C4-2B (cell line): ENCODE results near the gene INPP4A.

Experiments
- CTCF ChIP-seq: fragments of 450-650 bp; conservative IDR thresholded peaks from 2 replicates; pipeline ENCODE4 v1.5.1; 2017; ENCODE audit warnings: mild to moderate bottlenecking
- ZFX ChIP-seq: fragments of 450-650 bp; IDR thresholded peaks from 2 replicates; pipeline ENCODE4 v1.6.1; 2017

DNA sequence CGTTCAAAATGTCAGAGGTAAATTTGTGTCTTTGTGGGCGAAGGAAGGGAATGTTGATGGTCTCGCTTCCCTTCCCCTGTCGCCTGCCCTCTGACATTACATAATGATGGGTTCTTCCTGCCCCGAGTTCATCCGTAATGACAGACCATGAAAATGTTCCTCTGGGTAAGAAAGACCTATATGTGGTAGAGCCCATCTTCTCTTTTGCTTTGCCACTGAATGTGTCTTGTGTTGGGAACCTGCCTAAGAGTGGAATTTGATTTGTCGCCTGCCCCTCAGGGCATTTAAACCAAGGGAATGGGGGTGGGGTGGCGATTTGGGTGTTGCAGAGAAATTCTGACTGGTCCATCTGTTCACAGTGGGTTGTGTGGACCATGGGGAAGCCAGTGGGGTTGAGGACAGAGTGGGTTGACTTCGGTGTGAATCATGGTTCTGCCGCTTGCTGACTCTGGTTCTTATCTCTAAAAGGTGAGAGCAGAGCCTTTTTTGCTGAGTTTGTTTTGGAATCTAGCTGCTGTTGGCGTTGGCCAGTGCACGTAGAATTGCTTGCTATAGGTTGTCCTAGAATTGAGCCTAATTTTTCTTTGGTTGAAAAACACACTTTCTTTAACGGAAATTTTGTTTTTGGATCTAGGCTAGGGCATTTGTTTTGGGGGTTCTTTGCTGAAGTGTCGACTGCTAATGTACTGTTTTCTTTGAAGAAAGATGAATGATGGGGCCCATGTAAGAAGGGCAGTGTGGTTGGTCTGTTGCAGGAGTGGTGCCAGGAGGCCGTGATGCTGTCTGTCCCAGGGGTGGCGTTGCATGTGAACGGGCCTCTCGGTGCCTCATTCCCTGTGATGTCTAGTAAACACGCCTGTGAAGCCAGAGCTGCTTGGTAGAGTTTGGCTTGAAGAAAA lies 1.3 kb downstream of the INPP4A start:
- no peak for TF ChIP-seq CTCF
- no peak for TF ChIP-seq ZFX
